Breast epithelium (tissue), 3 donors: ENCODE measurements around the gene KRT2.

Experiments used
- CTCF ChIP-seq, 3 donors: fragments of 450-650 bp; IDR thresholded peaks; one replicate each; pipeline ENCODE4 v1.5.1; 2016 to 2017; ENCODE audit warnings: antibody characterized with exemption in 3 of 3, mild to moderate bottlenecking in 3 of 3, moderate library complexity in 3 of 3
- POLR2A ChIP-seq: fragments of 450-650 bp; IDR thresholded peaks from one replicate; pipeline ENCODE4 v1.6.1; 2016; ENCODE audit warnings: antibody characterized with exemption, mild to moderate bottlenecking, moderate library complexity
- POLR2AphosphoS5 ChIP-seq, 3 donors: sonication (generic); formaldehyde crosslinking; IDR thresholded peaks; one replicate each; pipeline ENCODE4 v1.6.1; 2017; ENCODE audit warnings: antibody characterized with exemption in 3 of 3

DNA sequence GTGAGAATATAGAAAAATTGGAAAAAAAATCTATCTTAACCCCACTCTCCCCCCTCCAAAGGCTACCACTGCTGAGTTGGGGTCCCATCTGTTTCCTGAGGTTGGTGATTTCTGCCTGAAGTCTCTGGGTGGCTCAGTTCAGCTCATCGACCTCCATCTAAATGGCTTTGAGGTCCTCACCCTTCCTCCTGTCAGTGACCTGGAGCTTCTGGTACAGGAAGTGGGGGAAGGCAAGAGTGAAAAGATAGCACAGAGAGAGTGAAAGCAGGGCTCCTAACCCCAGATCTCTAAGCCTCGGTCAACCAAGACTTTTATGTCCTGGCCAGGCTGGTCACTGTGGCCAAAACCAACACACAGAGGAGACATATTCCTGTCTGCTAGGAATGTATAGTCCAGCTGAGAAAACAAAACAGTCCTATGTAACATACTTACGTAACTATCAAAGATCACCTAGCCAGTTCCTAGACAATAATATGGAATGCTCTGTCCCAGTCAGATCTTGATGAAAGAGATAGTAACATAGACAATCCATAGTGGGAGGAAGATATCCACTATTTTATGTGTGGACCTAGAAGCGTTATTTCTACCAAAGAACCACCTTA, 21.3 kb downstream of the KRT2 start:
- TF ChIP-seq CTCF (IDR thresholded peaks at IDR 0.05) (no peak), POLR2A (no peak), POLR2AphosphoS5 (IDR thresholded peaks at IDR 0.05) (no peak)
